ENCODE measurements around the gene EMILIN2. TPM values are rescaled to one million over a fixed set of nuclear protein-coding genes. Genes with fewer than 3 reads are reported as not detected.

EMILIN2 gene
- polyA plus RNA-seq, 1 donor (not counting 4 experiments of a cell fraction or from before 2014, with no cell fraction given): 0.07 TPM

- no peaks in the 10 kb centered on the region for H3K9me1 ChIP-seq (ENCODE audit: control insufficient read depth, extremely low read depth, insufficient read depth, low read length)
Observed at GRCh38 chr18:2847317-2848246, 776 bp downstream of the EMILIN2 start.

GRCh38 chr18:2848247-2849246 lies 1.7 kb downstream of the EMILIN2 start:
- FAIRE-seq: no peak
- no peak overlapping the region for H3K9ac ChIP-seq (ENCODE audit: control insufficient read depth, extremely low read depth, insufficient read depth, low read length)

More at GRCh38 chr18:2847317-2848246, 776 bp downstream of the EMILIN2 start:
- DNase-seq (ENCODE audit: low read depth, low spot score) (no peak), FAIRE-seq (no peak)
- Histone ChIP-seq H3K27ac (ENCODE audit: control insufficient read depth, insufficient read depth, low read length) (no peak overlapping the region), H3K9ac (ENCODE audit: control insufficient read depth, extremely low read depth, insufficient read depth, low read length) (no peak overlapping the region), H3K27me3 (ENCODE audit: control insufficient read depth, extremely low read depth, insufficient read depth, low read length) (peaks cover 52% of the 10 kb centered on the region), H3K4me1 (ENCODE audit: control insufficient read depth, extremely low read depth, insufficient read depth, low read length) (peaks cover 7% of the 10 kb centered on the region), H3K4me3 (ENCODE audit: control insufficient read depth in 2 of 3, extremely low read depth in 1 of 3, insufficient read depth in 2 of 3, low read depth in 1 of 3, low read length in 3 of 3) (no peak overlapping the region), H3K79me2 (ENCODE audit: control insufficient read depth, insufficient read depth, low read length) (no peaks in the 10 kb centered on the region), H3K9me3 (ENCODE audit: control insufficient read depth, low read depth, low read length) (no peaks in the 10 kb centered on the region), H4K20me1 (ENCODE audit: control insufficient read depth, extremely low read depth, insufficient read depth, low read length) (no peaks in the 10 kb centered on the region), H3K4me2 (ENCODE audit: control insufficient read depth, extremely low read depth, insufficient read depth, low read depth, low read length) (peak overlapping the region; percentile 63), H3K36me3 (ENCODE audit: control insufficient read depth in 2 of 2, extremely low read depth in 1 of 2, insufficient read depth in 2 of 2, low read length in 2 of 2) (no peaks in the 10 kb centered on the region), H2AFZ (ENCODE audit: control insufficient read depth, low read length) (no peak overlapping the region)
- peak; percentile 19 for TF ChIP-seq EZH2 (IDR thresholded peaks at IDR 0.05; ENCODE audit: low read length)
- TF ChIP-seq CTCF (optimal IDR thresholded peaks at IDR 0.05 in 1 of 3, IDR thresholded peaks at IDR 0.05 in 1 of 3, conservative IDR thresholded peaks at IDR 0.05 in 1 of 3; ENCODE audit: extremely low read depth in 1 of 3, insufficient read depth in 2 of 3, low read length in 3 of 3): no peak
- dilution Hi-C loops (cut with MboI; ENCODE audit: extremely low pct_ligation_motif_present, low sequenced_read_pairs): no loop called here

More at GRCh38 chr18:2848247-2849246, 1.7 kb downstream of the EMILIN2 start:
- H3K9me1 ChIP-seq (ENCODE audit: control insufficient read depth, extremely low read depth, insufficient read depth, low read length): no peaks in the 10 kb centered on the region
- no peaks in the 10 kb centered on the region for H3K36me3 ChIP-seq (ENCODE audit: control insufficient read depth in 2 of 2, extremely low read depth in 1 of 2, insufficient read depth in 2 of 2, low read length in 2 of 2)
- TF ChIP-seq EZH2 (IDR thresholded peaks at IDR 0.05; ENCODE audit: low read length): peak; percentile 62
- no peak for TF ChIP-seq CTCF (optimal IDR thresholded peaks at IDR 0.05 in 1 of 3, IDR thresholded peaks at IDR 0.05 in 1 of 3, conservative IDR thresholded peaks at IDR 0.05 in 1 of 3; ENCODE audit: extremely low read depth in 1 of 3, insufficient read depth in 2 of 3, low read length in 3 of 3)
- no peak overlapping the region for H3K4me3 ChIP-seq (ENCODE audit: control insufficient read depth in 2 of 3, extremely low read depth in 1 of 3, insufficient read depth in 2 of 3, low read depth in 1 of 3, low read length in 3 of 3)
- DNase-seq (ENCODE audit: low read depth, low spot score): no peak
- no peak overlapping the region for H3K27ac ChIP-seq (ENCODE audit: control insufficient read depth, insufficient read depth, low read length)
- H3K4me1 ChIP-seq (ENCODE audit: control insufficient read depth, extremely low read depth, insufficient read depth, low read length): peaks cover 7% of the 10 kb centered on the region
- H3K79me2 ChIP-seq (ENCODE audit: control insufficient read depth, insufficient read depth, low read length): no peaks in the 10 kb centered on the region
- dilution Hi-C loops (cut with MboI; ENCODE audit: extremely low pct_ligation_motif_present, low sequenced_read_pairs): no loop called here
- no peak overlapping the region for H3K4me2 ChIP-seq (ENCODE audit: control insufficient read depth, extremely low read depth, insufficient read depth, low read depth, low read length)
- no peak overlapping the region for H2AFZ ChIP-seq (ENCODE audit: control insufficient read depth, low read length)
- H4K20me1 ChIP-seq (ENCODE audit: control insufficient read depth, extremely low read depth, insufficient read depth, low read length): no peaks in the 10 kb centered on the region
- no peaks in the 10 kb centered on the region for H3K9me3 ChIP-seq (ENCODE audit: control insufficient read depth, low read depth, low read length)
- peaks cover 48% of the 10 kb centered on the region for H3K27me3 ChIP-seq (ENCODE audit: control insufficient read depth, extremely low read depth, insufficient read depth, low read length)

All from keratinocyte (primary cell).